Measurements from ENCODE around the gene ABCA2.

ABCA2 gene

GRCh38 chr9:137019891-137020683 is 8.0 kb downstream of the ABCA2 start:
- no peak for TF ChIP-seq Cebpa-rat (IDR thresholded peaks at IDR 0.05)
- Histone ChIP-seq H3K27me3 (no peaks in the 10 kb centered on the region), H3K4me2 (peak overlapping the region in 5 of 11 experiments; percentile 2 to 35 (median 12); a peak in 2 of 22 replicates)

GRCh38 chr9:137018761-137019559 is 9.1 kb downstream of the ABCA2 start:
- TF ChIP-seq Cebpa-rat (IDR thresholded peaks at IDR 0.05), result no peak
- H3K36me3 ChIP-seq, result peaks cover 37 to 85% (median 60%) of the 10 kb centered on the region in 11 experiments
- H3K27ac ChIP-seq, result no peak overlapping the region
- no peak overlapping the region for H3K4me3 ChIP-seq
- H3K9ac ChIP-seq, result no peak overlapping the region
- H3K9me3 ChIP-seq (replicated peaks in 1 of 11), result no peaks in the 10 kb centered on the region
- peaks cover 0 to 78% (median 17%) of the 10 kb centered on the region in 11 experiments; a peak in 13 of 22 replicates for H4K20me1 ChIP-seq
- peaks cover 0 to 29% (median 12%) of the 10 kb centered on the region in 10 experiments; a peak in 13 of 20 replicates for H3K4me1 ChIP-seq
- H3K27me3 ChIP-seq, result no peaks in the 10 kb centered on the region
- peak overlapping the region in 2 of 11 experiments; percentile 18 to 35; a peak in 2 of 22 replicates for H3K4me2 ChIP-seq

More at GRCh38 chr9:137019891-137020683, 8.0 kb downstream of the ABCA2 start:
- Histone ChIP-seq H3K4me3 (no peak overlapping the region), H3K36me3 (peaks cover 28 to 76% (median 50%) of the 10 kb centered on the region in 11 experiments), H3K9me3 (replicated peaks in 1 of 11) (no peaks in the 10 kb centered on the region), H3K4me1 (peaks cover 3 to 40% (median 18%) of the 10 kb centered on the region in 10 experiments), H4K20me1 (peaks cover 0 to 78% (median 26%) of the 10 kb centered on the region in 11 experiments; a peak in 18 of 22 replicates), H3K27ac (no peak overlapping the region), H3K9ac (no peak overlapping the region)

GRCh38 chr9:137017791-137018497 is 10.1 kb downstream of the ABCA2 start:
- Histone ChIP-seq H3K36me3 (peaks cover 37 to 86% (median 64%) of the 10 kb centered on the region in 11 experiments), H3K27me3 (no peaks in the 10 kb centered on the region), H3K4me1 (peaks cover 0 to 18% (median 8%) of the 10 kb centered on the region in 10 experiments; a peak in 10 of 20 replicates), H4K20me1 (peaks cover 0 to 73% (median 10%) of the 10 kb centered on the region in 11 experiments; a peak in 10 of 22 replicates), H3K4me3 (no peak overlapping the region), H3K27ac (no peak overlapping the region), H3K4me2 (no peak overlapping the region), H3K9ac (no peak overlapping the region), H3K9me3 (replicated peaks in 1 of 11) (no peaks in the 10 kb centered on the region)
- no peak for TF ChIP-seq Cebpa-rat (IDR thresholded peaks at IDR 0.05)

- H3K9me3 ChIP-seq (replicated peaks in 1 of 11), result no peaks in the 10 kb centered on the region
- H3K36me3 ChIP-seq, result peaks cover 42 to 89% (median 69%) of the 10 kb centered on the region in 11 experiments
- no peak overlapping the region for H3K4me3 ChIP-seq
- no peak overlapping the region for H3K9ac ChIP-seq
- H3K27me3 ChIP-seq, result no peaks in the 10 kb centered on the region
- H3K4me2 ChIP-seq, result no peak overlapping the region
- TF ChIP-seq Cebpa-rat (IDR thresholded peaks at IDR 0.05), result no peak
- H3K4me1 ChIP-seq, result peaks cover 0 to 14% (median 6%) of the 10 kb centered on the region in 10 experiments; a peak in 8 of 20 replicates
- H4K20me1 ChIP-seq, result peaks cover 0 to 71% (median 7%) of the 10 kb centered on the region in 11 experiments; a peak in 10 of 22 replicates
- no peak overlapping the region for H3K27ac ChIP-seq
These were observed 11.0 kb downstream of the ABCA2 start for GRCh38 chr9:137017071-137017470.

- Histone ChIP-seq H3K9ac (no peak overlapping the region), H3K36me3 (peaks cover 42 to 87% (median 69%) of the 10 kb centered on the region in 11 experiments), H3K4me3 (no peak overlapping the region), H3K27ac (no peak overlapping the region), H3K4me2 (no peak overlapping the region), H4K20me1 (peaks cover 0 to 68% (median 5%) of the 10 kb centered on the region in 11 experiments; a peak in 10 of 22 replicates), H3K27me3 (no peaks in the 10 kb centered on the region), H3K4me1 (peaks cover 0 to 14% (median 6%) of the 10 kb centered on the region in 10 experiments; a peak in 8 of 20 replicates), H3K9me3 (replicated peaks in 1 of 11) (no peaks in the 10 kb centered on the region)
- no peak for TF ChIP-seq Cebpa-rat (IDR thresholded peaks at IDR 0.05)
These were observed 11.6 kb downstream of the ABCA2 start for GRCh38 chr9:137016436-137016835.

GRCh38 chr9:137015976-137016375 is 12.1 kb downstream of the ABCA2 start:
- H3K27ac ChIP-seq, result no peak overlapping the region
- peaks cover 42 to 87% (median 72%) of the 10 kb centered on the region in 11 experiments for H3K36me3 ChIP-seq
- H3K4me3 ChIP-seq, result no peak overlapping the region
- TF ChIP-seq Cebpa-rat (IDR thresholded peaks at IDR 0.05), result no peak
- peaks cover 0 to 14% (median 6%) of the 10 kb centered on the region in 10 experiments; a peak in 8 of 20 replicates for H3K4me1 ChIP-seq
- H3K9ac ChIP-seq, result no peak overlapping the region
- H3K27me3 ChIP-seq, result no peaks in the 10 kb centered on the region
- no peak overlapping the region for H3K4me2 ChIP-seq
- H4K20me1 ChIP-seq, result peaks cover 0 to 63% (median under 1%) of the 10 kb centered on the region in 11 experiments; a peak in 8 of 22 replicates
- H3K9me3 ChIP-seq (replicated peaks in 1 of 11), result no peaks in the 10 kb centered on the region

- no peak overlapping the region for H3K9ac ChIP-seq
- no peak overlapping the region for H3K4me3 ChIP-seq
- peaks cover 42 to 84% (median 68%) of the 10 kb centered on the region in 11 experiments for H3K36me3 ChIP-seq
- H4K20me1 ChIP-seq, result peaks cover 0 to 59% (median 0%) of the 10 kb centered on the region in 11 experiments; a peak in 1 of 22 replicates
- H3K4me2 ChIP-seq, result no peak overlapping the region
- H3K4me1 ChIP-seq, result peaks cover 0 to 12% (median 6%) of the 10 kb centered on the region in 10 experiments; a peak in 8 of 20 replicates
- TF ChIP-seq Cebpa-rat (IDR thresholded peaks at IDR 0.05), result no peak
- H3K9me3 ChIP-seq (replicated peaks in 1 of 11), result no peaks in the 10 kb centered on the region
- H3K27ac ChIP-seq, result no peak overlapping the region
- H3K27me3 ChIP-seq, result no peaks in the 10 kb centered on the region
These were observed 12.5 kb downstream of the ABCA2 start for GRCh38 chr9:137015540-137015930.

GRCh38 chr9:137014776-137015539 is 13.1 kb downstream of the ABCA2 start:
- Histone ChIP-seq H3K4me2 (no peak overlapping the region), H3K27me3 (no peaks in the 10 kb centered on the region), H3K4me3 (no peak overlapping the region), H3K4me1 (peaks cover 0 to 11% (median 6%) of the 10 kb centered on the region in 10 experiments; a peak in 8 of 20 replicates), H3K27ac (no peak overlapping the region), H3K36me3 (peaks cover 42 to 80% (median 64%) of the 10 kb centered on the region in 11 experiments), H3K9ac (no peak overlapping the region), H3K9me3 (replicated peaks in 1 of 11) (no peaks in the 10 kb centered on the region), H4K20me1 (peaks cover 0 to 53% (median 0%) of the 10 kb centered on the region in 11 experiments; a peak in 1 of 22 replicates)
- no peak for TF ChIP-seq Cebpa-rat (IDR thresholded peaks at IDR 0.05)

Data from BLaER1 treated with 17β-estradiol and CSF1 and Interleukin-3, amounts not matched to agents 10 nM and 100 nM (cell line).